Ascending aorta (tissue), 2 donors: ENCODE results near the gene TLR5. TPM values are rescaled to one million over a fixed set of nuclear protein-coding genes. Genes with fewer than 3 reads are reported as not detected.

ENCODE experiments used
- DNase-seq, 2 donors: peaks; one replicate each; pipeline ENCODE4 v3.0.0-alpha.2; 2019; ENCODE audit warnings: low spot score in 2 of 2
- H3K27ac ChIP-seq, 2 donors: fragments of 200-600 bp; sonication (generic); one replicate each; pipeline ENCODE4 v1.5.1; 2016 to 2017; ENCODE audit warnings: mild to moderate bottlenecking in 1 of 2
- H3K27me3 ChIP-seq: fragments of 200-600 bp; sonication (generic); one replicate; pipeline ENCODE4 v1.5.1; 2017
- H3K36me3 ChIP-seq, 2 donors: fragments of 200-600 bp; sonication (generic); one replicate each; pipeline ENCODE4 v1.5.1; 2016
- H3K4me1 ChIP-seq, 2 donors: fragments of 200-600 bp; sonication (generic); one replicate each; pipeline ENCODE4 v1.5.1; 2016 to 2017; ENCODE audit warnings: mild to moderate bottlenecking in 1 of 2
- H3K4me3 ChIP-seq, 2 donors: fragments of 200-600 bp; sonication (generic); one replicate each; pipeline ENCODE4 v1.5.1; 2016 to 2017; ENCODE audit warnings: mild to moderate bottlenecking in 1 of 2
- H3K9me3 ChIP-seq, 2 donors: fragments of 200-600 bp; sonication (generic); one replicate each; pipeline ENCODE4 v1.5.1; 2016
- CTCF ChIP-seq, 3 experiments: fragments of 200-600 bp in 2 of 3; fragments of 450-650 bp in 1 of 3; sonication (generic) in 2 of 3; IDR thresholded peaks; one replicate each; pipeline ENCODE4 v1.5.1; 2016 to 2019; ENCODE audit warnings: antibody characterized with exemption in 3 of 3, mild to moderate bottlenecking in 1 of 3, moderate library complexity in 1 of 3
- intact Hi-C: fragments of 100-400 bp; cut with DNase I; formaldehyde crosslinking; loops from one replicate; pipeline ENCODE4 v1.15.1; 2023
- total RNA-seq: library from RNA; depleted of rRNA; stranded (reverse); fragments of >200 nt; gene quantifications from one replicate; pipeline ENCODE4 v1.1.0, GENCODE V29; 2016

Gene TLR5
- 3.9 TPM for total RNA-seq

GRCh38 chr1:223142795-223143536 is at the start of gene TLR5:
TSS of gene TLR5 (minus strand) at chr1:223143248. CDS start at chr1:223113031, 30,217 bp downstream.
- Histone ChIP-seq H3K27me3 (no peaks in the 10 kb centered on the region), H3K27ac (peak within 1 kb of the TSS in 1 of 2 donors; percentile 32), H3K36me3 (no peaks in the 10 kb centered on the region), H3K4me1 (peaks cover 0 to 6% of the 10 kb centered on the region in 2 donors), H3K4me3 (peak within 1 kb of the TSS; percentile 46 to 69), H3K9me3 (peaks cover 6 to 7% of the 10 kb centered on the region in 2 donors)
- peak; percentile 43 to 89 for DNase-seq
- TF ChIP-seq CTCF (IDR thresholded peaks at IDR 0.05), result peak; percentile 48 to 80 (median 77)
- intact Hi-C loops, result loop anchor here (1.0 kb wide), 1 partner anchor 8 kb away; no protein-coding TSS in a partner anchor

GRCh38 chr1:223189903-223190724 is 47.1 kb upstream of the TLR5 start:
- intact Hi-C loops, result no loop called here
- TF ChIP-seq CTCF (IDR thresholded peaks at IDR 0.05), result no peak

GRCh38 chr1:223189525-223189902 is 46.5 kb upstream of the TLR5 start:
- TF ChIP-seq CTCF (IDR thresholded peaks at IDR 0.05), result no peak
- H3K27ac ChIP-seq, result no peak overlapping the region

More at GRCh38 chr1:223189903-223190724, 47.1 kb upstream of the TLR5 start:
- no peak overlapping the region for H3K27ac ChIP-seq
- H3K4me3 ChIP-seq, result no peak overlapping the region
- H3K36me3 ChIP-seq, result no peaks in the 10 kb centered on the region
- no peaks in the 10 kb centered on the region for H3K4me1 ChIP-seq
- H3K27me3 ChIP-seq, result no peaks in the 10 kb centered on the region
- DNase-seq, result no peak
- no peaks in the 10 kb centered on the region for H3K9me3 ChIP-seq

GRCh38 chr1:223188618-223189356 is 45.7 kb upstream of the TLR5 start:
- DNase-seq, result no peak
- H3K27me3 ChIP-seq, result no peaks in the 10 kb centered on the region
- H3K36me3 ChIP-seq, result no peaks in the 10 kb centered on the region
- intact Hi-C loops, result no loop called here
- TF ChIP-seq CTCF (IDR thresholded peaks at IDR 0.05), result no peak
- no peaks in the 10 kb centered on the region for H3K9me3 ChIP-seq
- no peaks in the 10 kb centered on the region for H3K4me1 ChIP-seq
- H3K4me3 ChIP-seq, result no peak overlapping the region
- H3K27ac ChIP-seq, result no peak overlapping the region

More at GRCh38 chr1:223189525-223189902, 46.5 kb upstream of the TLR5 start:
- H3K4me3 ChIP-seq, result no peak overlapping the region
- H3K4me1 ChIP-seq, result no peaks in the 10 kb centered on the region
- DNase-seq, result no peak
- intact Hi-C loops, result no loop called here
- H3K27me3 ChIP-seq, result no peaks in the 10 kb centered on the region
- H3K9me3 ChIP-seq, result no peaks in the 10 kb centered on the region
- H3K36me3 ChIP-seq, result no peaks in the 10 kb centered on the region

GRCh38 chr1:223186800-223187199 is 43.8 kb upstream of the TLR5 start:
- Histone ChIP-seq H3K27me3 (no peaks in the 10 kb centered on the region), H3K36me3 (no peaks in the 10 kb centered on the region), H3K4me3 (no peak overlapping the region), H3K27ac (no peak overlapping the region), H3K4me1 (no peaks in the 10 kb centered on the region), H3K9me3 (no peaks in the 10 kb centered on the region)
- intact Hi-C loops, result no loop called here
- TF ChIP-seq CTCF (IDR thresholded peaks at IDR 0.05), result no peak
- DNase-seq, result no peak
